SK-N-SH (cell line): ENCODE measurements around the gene TBXAS1.

Experiments
- FOSL2 ChIP-seq: IDR thresholded peaks from 2 replicates; pipeline ENCODE4 v1.4.0; 2012; ENCODE audit warnings: low read depth, mild to moderate bottlenecking, moderate library complexity, borderline replicate concordance
- GABPA ChIP-seq: IDR thresholded peaks from 2 replicates; pipeline ENCODE4 v1.4.0; 2012; ENCODE audit warnings: low read depth, mild to moderate bottlenecking
- JUND ChIP-seq: IDR thresholded peaks from 2 replicates; pipeline ENCODE4 v1.4.0; 2012
- POLR2AphosphoS5 ChIP-seq: IDR thresholded peaks from 2 replicates; pipeline ENCODE4 v1.6.1; 2012; ENCODE audit warnings: low read depth, low read length
- REST ChIP-seq: IDR thresholded peaks from 2 replicates; pipeline ENCODE4 v1.6.1; 2012; ENCODE audit warnings: mild to moderate bottlenecking, low read depth, low read length, moderate library complexity
- RFX5 ChIP-seq: IDR thresholded peaks from 2 replicates; pipeline ENCODE4 v1.6.1; 2012; ENCODE audit warnings: mild to moderate bottlenecking, improper control_type of control experiment, low read length
- TCF12 ChIP-seq: IDR thresholded peaks from 2 replicates; pipeline ENCODE4 v1.4.0; 2012
- ZBTB33 ChIP-seq: IDR thresholded peaks from 2 replicates; pipeline ENCODE4 v1.4.0; 2012; ENCODE audit warnings: low read depth, borderline replicate concordance
- TF ChIP-seq, protein P1 (sequence below): fragments of 200-600 bp; sonication (generic); IDR thresholded peaks from 2 replicates; pipeline ENCODE4 v1.6.1; 2017; ENCODE audit warnings: antibody characterized with exemption, mild to moderate bottlenecking, moderate library complexity

- TF ChIP-seq RFX5 = no peak
- TF ChIP-seq TCF12 = no peak
- no peak for TF ChIP-seq REST
- no peak for TF ChIP-seq ZBTB33
- TF ChIP-seq POLR2AphosphoS5 = no peak
- TF ChIP-seq, protein P1, sequence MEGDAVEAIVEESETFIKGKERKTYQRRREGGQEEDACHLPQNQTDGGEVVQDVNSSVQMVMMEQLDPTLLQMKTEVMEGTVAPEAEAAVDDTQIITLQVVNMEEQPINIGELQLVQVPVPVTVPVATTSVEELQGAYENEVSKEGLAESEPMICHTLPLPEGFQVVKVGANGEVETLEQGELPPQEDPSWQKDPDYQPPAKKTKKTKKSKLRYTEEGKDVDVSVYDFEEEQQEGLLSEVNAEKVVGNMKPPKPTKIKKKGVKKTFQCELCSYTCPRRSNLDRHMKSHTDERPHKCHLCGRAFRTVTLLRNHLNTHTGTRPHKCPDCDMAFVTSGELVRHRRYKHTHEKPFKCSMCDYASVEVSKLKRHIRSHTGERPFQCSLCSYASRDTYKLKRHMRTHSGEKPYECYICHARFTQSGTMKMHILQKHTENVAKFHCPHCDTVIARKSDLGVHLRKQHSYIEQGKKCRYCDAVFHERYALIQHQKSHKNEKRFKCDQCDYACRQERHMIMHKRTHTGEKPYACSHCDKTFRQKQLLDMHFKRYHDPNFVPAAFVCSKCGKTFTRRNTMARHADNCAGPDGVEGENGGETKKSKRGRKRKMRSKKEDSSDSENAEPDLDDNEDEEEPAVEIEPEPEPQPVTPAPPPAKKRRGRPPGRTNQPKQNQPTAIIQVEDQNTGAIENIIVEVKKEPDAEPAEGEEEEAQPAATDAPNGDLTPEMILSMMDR = no peak
- TF ChIP-seq JUND = no peak
- TF ChIP-seq GABPA = no peak
- no peak for TF ChIP-seq FOSL2
Observed at GRCh38 chr7:139982927-139983920, 154.2 kb downstream of the TBXAS1 start.
